ENCODE data around the gene WDR37. TPM values are rescaled to one million over a fixed set of nuclear protein-coding genes. Genes with fewer than 3 reads are reported as not detected.

WDR37 gene
- total and polyA plus RNA-seq, 4 donors, result 6.6 to 23.5 (median 13.6) TPM

DNA sequence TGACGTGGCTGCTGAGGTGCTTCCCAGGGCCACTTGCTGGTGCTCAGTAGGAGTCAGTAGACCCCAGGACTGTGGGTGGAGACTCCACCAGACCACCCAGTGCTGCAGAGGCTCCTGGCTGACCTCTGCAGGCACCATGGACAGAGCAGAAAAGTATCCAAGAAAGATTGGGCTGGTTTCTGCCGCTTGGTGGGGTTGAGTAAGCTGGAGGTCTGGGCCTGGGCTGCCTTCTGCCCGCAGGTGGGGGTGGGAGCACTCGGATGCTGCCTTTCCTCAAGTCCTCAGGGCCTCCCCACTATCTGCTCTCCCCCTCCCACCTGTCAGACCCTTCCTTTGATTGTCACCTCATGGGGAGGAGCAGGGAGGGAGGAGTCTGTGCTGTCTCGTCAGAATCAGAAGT lies 91.6 kb downstream of the WDR37 start:
- 67 to 88% methylated on average over 4 to 5 of the region's 5 CpGs for WGBS, 2 donors
- no peak for DNase-seq
- Histone ChIP-seq H3K9me3 (ENCODE audit: control insufficient read depth in 4 of 4, insufficient read depth in 3 of 4, low read length in 3 of 4) (peaks cover 0 to 6% (median 0%) of the 10 kb centered on the region in 4 donors), H3K27ac (ENCODE audit: low read depth in 1 of 2, low read length in 1 of 2) (no peak overlapping the region), H3K36me3 (ENCODE audit: control insufficient read depth in 4 of 4, insufficient read depth in 4 of 4, low read length in 4 of 4) (no peaks in the 10 kb centered on the region), H3K9ac (ENCODE audit: insufficient read depth in 1 of 2, low read length in 2 of 2) (no peak overlapping the region), H3K4me3 (no peak overlapping the region), H3K4me1 (ENCODE audit: control insufficient read depth in 5 of 5, insufficient read depth in 5 of 5, low read length in 5 of 5) (peaks cover 0 to 11% (median 0%) of the 10 kb centered on the region in 5 donors), H3K27me3 (ENCODE audit: control insufficient read depth in 3 of 3, insufficient read depth in 3 of 3, low read length in 2 of 3) (no peaks in the 10 kb centered on the region)
- ATAC-seq (ENCODE audit: insufficient read depth, low FRiP score), result no peak
- no peak for TF ChIP-seq CTCF (IDR thresholded peaks at IDR 0.05; ENCODE audit: control extremely low read depth, extremely low read depth)

- no peak overlapping the region for H3K9ac ChIP-seq (ENCODE audit: insufficient read depth in 1 of 2, low read length in 2 of 2)
- peaks cover 0 to 6% (median 0%) of the 10 kb centered on the region in 4 donors for H3K9me3 ChIP-seq (ENCODE audit: control insufficient read depth in 4 of 4, insufficient read depth in 3 of 4, low read length in 3 of 4)
- H3K27me3 ChIP-seq (ENCODE audit: control insufficient read depth in 3 of 3, insufficient read depth in 3 of 3, low read length in 2 of 3), result no peaks in the 10 kb centered on the region
- no peak overlapping the region for H3K27ac ChIP-seq (ENCODE audit: low read depth in 1 of 2, low read length in 1 of 2)
- peaks cover 0 to 15% (median 0%) of the 10 kb centered on the region in 5 donors for H3K4me1 ChIP-seq (ENCODE audit: control insufficient read depth in 5 of 5, insufficient read depth in 5 of 5, low read length in 5 of 5)
- 86 to 94% methylated on average over 17 of the region's 17 CpGs for WGBS, 2 donors
- DNase-seq, result no peak
- no peak for ATAC-seq (ENCODE audit: insufficient read depth, low FRiP score)
- no peak for TF ChIP-seq CTCF (IDR thresholded peaks at IDR 0.05; ENCODE audit: control extremely low read depth, extremely low read depth)
- no peak overlapping the region for H3K4me3 ChIP-seq
- H3K36me3 ChIP-seq (ENCODE audit: control insufficient read depth in 4 of 4, insufficient read depth in 4 of 4, low read length in 4 of 4), result no peaks in the 10 kb centered on the region
These were observed 92.8 kb downstream of the WDR37 start for GRCh38 chr10:1148855-1149605.

DNA sequence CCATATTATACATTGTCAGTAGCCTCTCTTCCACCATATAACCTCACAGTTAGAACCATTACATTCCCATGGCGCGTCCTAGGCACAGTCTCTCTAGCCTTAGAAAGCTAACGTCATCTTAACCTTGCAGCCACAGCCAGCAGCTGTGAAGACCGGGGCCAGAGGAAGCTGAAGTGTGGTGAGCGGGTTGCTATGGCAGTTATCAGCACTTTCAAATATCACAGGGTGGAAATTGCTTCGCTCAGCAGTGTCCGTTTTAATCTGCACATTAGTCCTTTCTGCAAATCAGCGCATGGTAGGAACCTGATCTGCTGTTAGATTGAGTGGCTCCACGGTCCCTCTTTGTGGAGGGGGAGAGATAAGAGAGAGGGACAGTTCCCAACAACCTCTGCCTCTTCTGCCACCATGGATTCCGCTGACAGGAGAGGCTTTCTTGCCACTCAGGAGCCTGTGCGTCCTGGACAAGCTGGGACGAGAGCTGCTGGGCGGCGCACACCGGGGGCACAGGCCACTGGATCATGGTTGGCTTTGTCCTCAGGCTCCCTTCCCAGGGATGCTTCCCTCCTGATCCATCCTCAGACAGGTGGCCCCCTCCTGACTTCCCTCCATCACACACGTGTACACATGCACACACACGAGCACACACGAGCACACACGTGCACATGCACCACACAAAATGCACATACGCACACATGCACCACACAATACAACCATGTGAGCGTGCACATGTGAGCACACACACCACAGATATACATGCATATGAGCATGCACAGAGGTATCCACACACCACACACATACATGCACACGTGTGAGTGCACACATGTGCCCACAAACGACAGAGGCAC lies 93.8 kb downstream of the WDR37 start:
- Histone ChIP-seq H3K9ac (ENCODE audit: insufficient read depth in 1 of 2, low read length in 2 of 2) (peak overlapping the region in 1 of 2 donors; percentile 8), H3K9me3 (ENCODE audit: control insufficient read depth in 4 of 4, insufficient read depth in 3 of 4, low read length in 3 of 4) (peaks cover 0 to 6% (median 0%) of the 10 kb centered on the region in 4 donors), H3K4me1 (ENCODE audit: control insufficient read depth in 5 of 5, insufficient read depth in 5 of 5, low read length in 5 of 5) (peaks cover 0 to 25% (median under 1%) of the 10 kb centered on the region in 5 donors), H3K27ac (ENCODE audit: low read depth in 1 of 2, low read length in 1 of 2) (no peak overlapping the region), H3K36me3 (ENCODE audit: control insufficient read depth in 4 of 4, insufficient read depth in 4 of 4, low read length in 4 of 4) (no peaks in the 10 kb centered on the region), H3K4me3 (no peak overlapping the region), H3K27me3 (ENCODE audit: control insufficient read depth in 3 of 3, insufficient read depth in 3 of 3, low read length in 2 of 3) (no peaks in the 10 kb centered on the region)
- DNase-seq, result peak; percentile 84 to 95 (median 92)
- 53 to 63% methylated on average over 20 to 23 of the region's 23 CpGs for WGBS, 2 donors
- peak; percentile 50 for ATAC-seq (ENCODE audit: insufficient read depth, low FRiP score)
- no peak for TF ChIP-seq CTCF (IDR thresholded peaks at IDR 0.05; ENCODE audit: control extremely low read depth, extremely low read depth)

Measured in lung (tissue), 12 donors.